Endothelial cell of umbilical vein (primary cell): ENCODE measurements around the gene ABLIM2. TPM values are rescaled to one million over a fixed set of nuclear protein-coding genes. Genes with fewer than 3 reads are reported as not detected.

Experiments
- BruUV-seq: library from RNA; stranded (reverse); fragments of 400-500 nt; replicated peaks from 2 replicates; lab custom pipeline; 2021; lab: Mats Ljungman, UMichigan
- CTCF ChIA-PET: fragments of 300-600, 350-600 bp; sonication (Branson Sonifier 250); formaldehyde crosslinking; loops from one replicate; lab custom pipeline; 2021; ENCODE audit warnings: antibody characterized with exemption, inconsistent platforms; lab: Charles Lee
- POLR2A ChIA-PET: fragments of 300-600, 350-600 bp; sonication (Branson Sonifier 250); formaldehyde crosslinking; loops from one replicate; lab custom pipeline; 2021; ENCODE audit warnings: antibody characterized with exemption, inconsistent platforms; lab: Charles Lee
- DNase-seq: peaks from one replicate; pipeline ENCODE4 v3.0.0-alpha.2; 2011; ENCODE audit warnings: low read depth, low spot score
- FAIRE-seq: peaks from 2 replicates; lab custom pipeline; 2011; peaks lifted over from hg19 to GRCh38; lab: Jason Lieb, UNC
- H2AFZ ChIP-seq: 2 replicates; pipeline ENCODE4 v1.6.0; 2012; ENCODE audit warnings: low read depth, low read length, control low read depth, inconsistent platforms
- H3K27ac ChIP-seq: 2 replicates; pipeline ENCODE4 v1.5.1; 2011; ENCODE audit warnings: low read depth, mild to moderate bottlenecking, control low read depth, low read length, moderate library complexity; ENCODE audit not compliant: insufficient read depth
- H3K27me3 ChIP-seq, 2 experiments: 2 replicates each; pipeline versions ENCODE4 v1.6.0 to v1.6.1; 2011; ENCODE audit warnings: low read length in 2 of 2, mixed read lengths in 1 of 2; ENCODE audit not compliant: control insufficient read depth in 2 of 2, insufficient read depth in 2 of 2
- H3K36me3 ChIP-seq, 2 experiments: 2 replicates in 1 of 2; 3 replicates in 1 of 2; pipeline ENCODE4 v1.5.1; 2011; ENCODE audit warnings: low read length in 2 of 2, mild to moderate bottlenecking in 1 of 2, moderate library complexity in 1 of 2; ENCODE audit not compliant: control insufficient read depth in 2 of 2, insufficient read depth in 2 of 2; ENCODE audit errors: extremely low read depth in 1 of 2
- H3K4me1 ChIP-seq: 3 replicates; pipeline ENCODE4 v1.5.1; 2011; ENCODE audit warnings: mild to moderate bottlenecking, low read length; ENCODE audit not compliant: control insufficient read depth, insufficient read depth; ENCODE audit errors: extremely low read depth
- H3K4me2 ChIP-seq: 2 replicates; pipeline ENCODE4 v1.6.1; 2011; ENCODE audit warnings: low read length, control low read depth, mixed read lengths; ENCODE audit not compliant: insufficient read depth
- H3K4me3 ChIP-seq, 3 experiments: fragments of 200-600 bp in 1 of 3; sonication (generic), shearing (Covaris generic) in 1 of 3; replicated peaks in 1 of 3; 2 replicates each; pipeline ENCODE4 v1.5.1; 2011 to 2016; ENCODE audit warnings: control low read depth in 3 of 3, low read length in 3 of 3, mild to moderate bottlenecking in 2 of 3, inconsistent platforms in 1 of 3, low read depth in 1 of 3, moderate library complexity in 1 of 3; ENCODE audit not compliant: insufficient read depth in 1 of 3
- H3K79me2 ChIP-seq: 2 replicates; pipeline ENCODE4 v1.6.0; 2012; ENCODE audit warnings: low read length, inconsistent platforms; ENCODE audit not compliant: control insufficient read depth, insufficient read depth
- H3K9ac ChIP-seq: replicated peaks from 2 replicates; pipeline ENCODE3; 2011; ENCODE audit warnings: low read length, control low read depth; ENCODE audit not compliant: insufficient read depth; ENCODE audit errors: extremely low read depth
- H3K9me1 ChIP-seq: replicated peaks from 3 replicates; pipeline ENCODE4 v1.6.0; 2011; ENCODE audit warnings: mild to moderate bottlenecking, low read length; ENCODE audit not compliant: control insufficient read depth, insufficient read depth; ENCODE audit errors: extremely low read depth
- H3K9me3 ChIP-seq: replicated peaks from 2 replicates; pipeline ENCODE4 v1.5.1; 2012; ENCODE audit warnings: low read length, inconsistent platforms; ENCODE audit not compliant: control insufficient read depth, insufficient read depth
- H4K20me1 ChIP-seq: replicated peaks from 2 replicates; pipeline ENCODE3; 2011; ENCODE audit warnings: mild to moderate bottlenecking, low read length; ENCODE audit not compliant: control insufficient read depth, insufficient read depth; ENCODE audit errors: extremely low read depth
- CTCF ChIP-seq, 2 donors: IDR thresholded peaks; 1 replicate in 1 of 2; 2 replicates in 1 of 2; pipeline ENCODE4 v1.5.1; 2011; ENCODE audit warnings: low read length in 2 of 2, mild to moderate bottlenecking in 2 of 2, moderate library complexity in 2 of 2, control low read depth in 1 of 2, inconsistent platforms in 1 of 2, low read depth in 1 of 2; ENCODE audit not compliant: insufficient read depth in 1 of 2; ENCODE audit errors: extremely low read depth in 1 of 2
- EZH2 ChIP-seq: IDR thresholded peaks from 2 replicates; pipeline ENCODE4 v1.6.1; 2012; ENCODE audit warnings: borderline replicate concordance, low read depth, mild to moderate bottlenecking, moderate library complexity, low read length, inconsistent platforms; ENCODE audit not compliant: severe bottlenecking
- FOS ChIP-seq: IDR thresholded peaks from 2 replicates; pipeline ENCODE4 v1.6.1; 2011; ENCODE audit warnings: mild to moderate bottlenecking, low read length, moderate library complexity, borderline replicate concordance; ENCODE audit not compliant: insufficient read depth
- GATA2 ChIP-seq: IDR thresholded peaks from 2 replicates; pipeline ENCODE4 v1.7.0; 2011; ENCODE audit warnings: low read depth, mild to moderate bottlenecking, moderate library complexity, mixed read lengths, low read length; ENCODE audit not compliant: insufficient read length, insufficient read depth
- JUN ChIP-seq: IDR thresholded peaks from 2 replicates; pipeline ENCODE4 v1.6.1; 2011; ENCODE audit warnings: borderline replicate concordance, low read depth; ENCODE audit not compliant: insufficient read length, insufficient read depth
- MYC ChIP-seq: IDR thresholded peaks from one replicate; pipeline ENCODE4 v1.6.1; 2011; ENCODE audit warnings: mild to moderate bottlenecking, low read depth, low read length
- POLR2A ChIP-seq: IDR thresholded peaks from 2 replicates; pipeline ENCODE4 v1.6.1; 2012; ENCODE audit warnings: low read depth, mild to moderate bottlenecking, control low read depth, low read length
- POLR2AphosphoS5 ChIP-seq: IDR thresholded peaks from 2 replicates; pipeline ENCODE4 v1.6.1; 2012; ENCODE audit warnings: low read depth, mild to moderate bottlenecking, control low read depth, low read length, moderate library complexity; ENCODE audit not compliant: insufficient read depth
- dilution Hi-C: fragments of 300-500 bp; cut with MboI; formaldehyde crosslinking; loops from one replicate; pipeline ENCODE4 v1.15.0; 2019; ENCODE audit warnings: low sequenced_read_pairs; ENCODE audit not compliant: extremely low pct_ligation_motif_present
- intact Hi-C: fragments of 100-400 bp; cut with micrococcal nuclease; formaldehyde crosslinking; loops from one replicate; pipeline ENCODE4 v1.10.0; 2022
- polyA plus RNA-seq, 4 experiments: library from polyadenylated mRNA; depleted of rRNA in 3 of 4; stranded (reverse) in 3 of 4; unstranded in 1 of 4; fragments of >200 nt; gene quantifications; 2 replicates each; pipeline versions ENCODE4 v1.2.1 to v1.2.3, GENCODE V29; 2011 to 2012; ENCODE audit warnings: missing spikeins in 1 of 4
- total RNA-seq: library from RNA; stranded (reverse); gene quantifications from 2 replicates; pipeline ENCODE4 v1.2.3, GENCODE V29; 2021
- TF ChIP-seq, protein P1 (sequence below): IDR thresholded peaks from 2 replicates; pipeline ENCODE4 v1.6.1; 2011; ENCODE audit not compliant: insufficient read depth, insufficient read length

Gene ABLIM2
- total and polyA plus RNA-seq, 2 donors (not counting 3 experiments of a cell fraction or from before 2014, with no cell fraction given): 0.28 to 0.66 TPM

DNA sequence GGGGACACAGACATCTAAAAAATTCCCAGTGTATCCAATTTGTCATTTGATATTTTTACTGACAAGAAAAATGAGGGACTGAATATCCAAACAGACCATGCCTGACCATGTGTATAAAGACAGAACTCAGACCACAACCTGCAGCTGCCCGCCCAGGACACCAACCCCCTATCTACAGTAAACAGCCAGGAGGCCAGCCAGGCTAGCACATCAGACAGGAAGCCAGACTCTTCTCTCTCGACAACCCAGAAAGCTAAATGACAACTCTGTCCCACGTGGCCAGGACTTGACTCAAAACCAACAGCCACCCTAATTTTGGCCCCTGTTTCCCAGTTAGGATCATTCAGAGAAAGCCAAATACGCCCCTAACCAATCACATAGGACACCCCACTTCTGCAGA lies 234.0 kb downstream of the ABLIM2 start:
- Histone ChIP-seq H2AFZ (no peak overlapping the region), H3K27ac (no peak overlapping the region), H3K4me1 (peaks cover 27% of the 10 kb centered on the region), H3K9me1 (no peaks in the 10 kb centered on the region), H3K79me2 (peaks cover 99% of the 10 kb centered on the region), H3K27me3 (no peaks in the 10 kb centered on the region), H3K9ac (no peak overlapping the region), H4K20me1 (peaks cover 11% of the 10 kb centered on the region), H3K4me2 (peak overlapping the region; percentile 4), H3K4me3 (no peak overlapping the region), H3K36me3 (peaks cover 4 to 5% of the 10 kb centered on the region in 2 experiments), H3K9me3 (no peaks in the 10 kb centered on the region)
- ChIA-PET CTCF (interaction anchor here (1.0 to 9.2 kb wide), 4 partner anchors 12 to 120 kb away, joined by 3 to 53 read pairs (median 4); partner anchors contain the start of gene AFAP1), POLR2A (no interaction called here)
- intact Hi-C loops: no loop called here
- dilution Hi-C loops: no loop called here
- BruUV-seq: no TSS peak
- no peak for DNase-seq
- FAIRE-seq: no peak
- TF ChIP-seq POLR2A: no peak
- TF ChIP-seq POLR2AphosphoS5: no peak
- TF ChIP-seq EZH2: no peak
- no peak for TF ChIP-seq CTCF (IDR thresholded peaks at IDR 0.05; ENCODE audit: extremely low read depth in 1 of 2, insufficient read depth in 1 of 2, low read depth in 1 of 2, low read length in 2 of 2)
- TF ChIP-seq, protein P1, sequence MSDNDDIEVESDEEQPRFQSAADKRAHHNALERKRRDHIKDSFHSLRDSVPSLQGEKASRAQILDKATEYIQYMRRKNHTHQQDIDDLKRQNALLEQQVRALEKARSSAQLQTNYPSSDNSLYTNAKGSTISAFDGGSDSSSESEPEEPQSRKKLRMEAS: no peak
- TF ChIP-seq FOS: no peak
- TF ChIP-seq MYC: no peak
- TF ChIP-seq GATA2: no peak
- TF ChIP-seq JUN: no peak
